HG03575 (cell line): ENCODE measurements around the gene ISG15.
A peak's percentile ranks its signal among the peaks of the same experiment; 100 is the strongest.
"Not testable (repeated sequence)": the region's sequence is repeated elsewhere in the genome, so short reads cannot be mapped to it uniquely, and the experiment has no call there.

ENCODE experiments used
- ATAC-seq: cut with Tn5 transposase; IDR thresholded peaks from one replicate; pipeline ENCODE4 v1.9.1; 2021; ENCODE audit not compliant: unreplicated experiment, insufficient number of reproducible peaks, low FRiP score; ENCODE audit errors: extremely low read depth

The ISG15 gene

DNA sequence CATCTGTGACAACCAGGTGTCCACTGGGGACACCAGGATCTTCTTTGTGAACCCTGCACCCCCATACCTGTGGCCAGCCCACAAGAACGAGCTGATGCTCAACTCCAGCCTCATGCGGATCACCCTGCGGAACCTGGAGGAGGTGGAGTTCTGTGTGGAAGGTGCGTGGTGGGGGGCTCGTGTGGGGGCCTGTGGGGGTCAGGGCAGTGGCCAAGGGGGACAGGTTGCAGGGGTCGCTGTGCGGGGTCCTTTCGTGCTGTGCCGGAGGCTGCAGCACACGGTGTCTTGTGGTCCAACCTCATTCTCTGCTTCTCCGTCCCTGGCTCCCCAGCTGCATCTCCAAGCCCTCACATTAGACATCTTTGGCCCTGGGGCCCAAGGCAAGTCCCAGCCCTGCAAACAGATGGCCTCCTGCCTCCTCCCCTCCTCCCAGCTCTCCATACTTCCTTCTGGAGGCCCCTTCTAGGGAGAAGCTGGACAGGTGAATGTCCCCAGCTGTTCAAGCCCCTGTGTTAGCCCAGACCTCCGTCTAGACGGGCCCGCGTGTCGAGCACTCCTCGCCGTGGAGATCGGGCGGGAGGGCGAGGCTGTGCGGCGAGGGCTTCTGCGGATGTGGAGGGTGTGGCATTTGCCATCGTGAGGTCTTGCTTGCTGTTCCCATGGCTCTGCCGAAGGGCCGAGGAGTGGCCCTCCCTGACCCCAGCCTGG lies 9.2 kb downstream of the ISG15 start:
- ATAC-seq, result no peak

- no peak for ATAC-seq
These were observed 10.4 kb downstream of the ISG15 start for GRCh38 chr1:1023700-1024099.

- no peak for ATAC-seq
These were observed 11.0 kb downstream of the ISG15 start for GRCh38 chr1:1024149-1024770.

DNA sequence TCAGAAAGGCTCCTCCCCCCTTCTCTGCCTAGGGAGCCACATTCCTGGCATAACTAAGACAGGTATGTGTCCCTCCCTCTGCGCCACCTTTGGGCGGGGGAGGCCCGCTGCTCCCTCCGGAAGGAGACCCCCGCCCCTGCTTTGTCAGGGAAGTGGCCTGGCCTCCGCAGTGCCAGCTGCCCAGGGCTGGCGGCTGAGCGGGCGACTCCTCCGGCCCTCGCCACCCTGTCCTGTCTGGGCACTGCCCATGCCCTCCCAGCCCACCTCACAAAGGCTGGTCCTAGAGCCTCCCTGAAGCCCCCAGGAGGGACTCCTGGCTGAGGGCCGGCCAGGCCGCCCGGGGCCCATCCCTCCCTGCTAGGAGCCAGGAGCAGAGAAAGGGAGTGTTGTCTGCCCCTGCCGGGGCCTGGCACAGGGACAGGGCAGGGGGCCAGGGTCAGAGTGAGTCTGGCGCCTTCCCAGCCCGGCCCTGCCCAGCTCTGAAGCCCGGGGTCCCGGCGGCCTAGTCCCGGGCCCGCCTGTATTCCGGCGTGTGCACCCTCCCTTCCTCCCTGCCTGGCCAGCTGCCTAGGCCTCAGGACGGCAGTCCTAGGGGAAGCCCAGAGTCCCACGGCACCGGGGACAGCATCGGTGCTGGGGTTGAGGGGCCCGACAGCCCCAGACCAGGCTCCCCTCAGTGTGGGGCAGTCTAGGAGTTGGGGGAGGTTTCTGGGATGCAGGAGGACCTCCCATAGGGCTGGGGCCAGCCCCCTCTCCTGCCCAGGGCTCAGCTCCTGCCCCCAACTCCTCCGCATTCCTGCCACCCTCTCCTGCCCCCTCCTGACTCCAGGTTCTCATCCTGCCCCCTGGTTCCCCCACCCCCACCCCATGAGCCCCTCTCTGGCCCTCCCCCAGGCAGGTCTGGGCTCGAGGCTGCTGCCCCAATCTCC lies 11.7 kb downstream of the ISG15 start:
- ATAC-seq, result no peak

GRCh38 chr1:1025730-1026129 lies 12.4 kb downstream of the ISG15 start:
- ATAC-seq, result no peak

DNA sequence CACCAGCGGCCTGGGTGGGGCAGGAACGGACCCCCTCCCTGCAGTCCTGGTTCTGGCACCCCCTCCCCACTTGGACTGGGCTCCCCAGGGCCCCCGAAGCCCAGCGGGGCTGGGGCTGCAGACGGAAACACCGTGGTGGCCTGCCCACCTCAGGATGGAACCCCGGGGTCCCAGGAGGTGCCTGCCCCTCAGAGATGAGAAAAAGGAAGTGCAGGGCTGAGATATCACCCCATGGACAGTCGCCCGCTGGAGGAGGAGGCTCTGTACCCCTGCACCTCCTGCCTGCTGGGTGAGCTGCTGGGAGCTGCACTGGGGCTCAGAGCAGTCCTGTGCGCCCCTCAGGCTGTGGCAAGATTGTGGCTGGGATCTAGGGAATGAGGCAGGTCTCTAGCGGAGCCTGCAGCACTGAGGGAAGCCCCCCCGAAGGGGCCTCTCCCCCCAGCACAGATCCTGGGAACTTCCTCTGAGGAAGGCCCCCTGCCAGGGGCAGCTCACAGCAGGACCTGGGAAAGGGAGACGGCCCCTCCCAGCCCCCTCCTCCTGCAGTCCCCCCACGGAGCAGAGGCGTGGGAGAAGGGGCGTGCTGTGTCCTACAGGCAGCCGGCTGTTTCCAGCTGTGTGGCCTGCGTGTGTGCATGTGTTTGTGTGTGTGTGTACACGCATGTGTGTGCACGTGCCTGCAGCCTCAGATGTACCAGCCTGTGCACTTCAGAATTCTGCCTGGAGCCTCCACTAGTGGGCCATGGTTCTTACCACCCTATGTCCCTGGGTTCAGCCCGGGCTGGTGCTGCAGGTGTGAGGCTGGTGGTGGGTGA lies 13.5 kb downstream of the ISG15 start:
- no peak for ATAC-seq

DNA sequence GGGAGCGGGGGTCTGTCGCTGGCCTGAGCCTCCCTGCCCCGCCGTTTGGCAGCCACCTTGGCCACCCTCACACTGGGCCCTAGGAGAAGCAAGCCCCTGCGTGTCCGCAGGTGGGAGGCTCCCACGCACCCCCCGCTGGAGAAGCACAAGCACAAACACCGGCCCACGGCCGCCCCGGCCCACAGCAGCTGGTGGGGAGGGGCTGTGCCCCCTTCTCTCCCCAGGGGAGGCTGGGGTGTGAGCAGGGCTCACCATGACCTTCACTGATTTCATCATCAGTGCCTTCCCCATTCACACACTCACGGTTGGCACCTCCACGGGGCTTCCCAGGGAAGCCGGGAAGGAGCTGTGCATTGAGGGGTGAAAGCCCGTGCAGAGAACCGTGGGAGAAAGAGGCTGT lies 14.5 kb downstream of the ISG15 start:
- ATAC-seq, result no peak

- ATAC-seq, result not testable (repeated sequence)
These were observed 17.8 kb downstream of the ISG15 start for GRCh38 chr1:1030867-1031658.

- no peak for ATAC-seq
These were observed 18.4 kb downstream of the ISG15 start for GRCh38 chr1:1031659-1032235.

- no peak for ATAC-seq
These were observed 19.1 kb downstream of the ISG15 start for GRCh38 chr1:1032424-1032823.

- peak; percentile 51 for ATAC-seq
These were observed 19.8 kb downstream of the ISG15 start for GRCh38 chr1:1033009-1033587.

GRCh38 chr1:1033731-1034438 lies 20.6 kb downstream of the ISG15 start:
- ATAC-seq, result no peak

DNA sequence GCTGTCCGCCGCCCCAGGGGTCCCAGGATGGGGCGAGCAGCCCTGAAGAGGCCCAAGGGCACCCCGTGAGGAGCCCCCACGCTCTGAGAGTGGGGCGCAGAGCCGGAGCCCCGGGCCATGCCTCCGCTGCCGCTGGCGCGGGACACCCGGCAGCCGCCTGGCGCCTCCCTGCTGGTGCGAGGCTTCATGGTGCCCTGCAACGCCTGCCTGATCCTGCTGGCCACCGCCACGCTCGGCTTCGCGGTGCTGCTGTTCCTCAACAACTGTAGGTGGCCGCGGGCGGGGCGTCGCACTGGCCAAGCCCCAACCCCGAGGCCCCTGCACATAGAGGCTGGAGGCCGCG lies 21.1 kb downstream of the ISG15 start:
- no peak for ATAC-seq

DNA sequence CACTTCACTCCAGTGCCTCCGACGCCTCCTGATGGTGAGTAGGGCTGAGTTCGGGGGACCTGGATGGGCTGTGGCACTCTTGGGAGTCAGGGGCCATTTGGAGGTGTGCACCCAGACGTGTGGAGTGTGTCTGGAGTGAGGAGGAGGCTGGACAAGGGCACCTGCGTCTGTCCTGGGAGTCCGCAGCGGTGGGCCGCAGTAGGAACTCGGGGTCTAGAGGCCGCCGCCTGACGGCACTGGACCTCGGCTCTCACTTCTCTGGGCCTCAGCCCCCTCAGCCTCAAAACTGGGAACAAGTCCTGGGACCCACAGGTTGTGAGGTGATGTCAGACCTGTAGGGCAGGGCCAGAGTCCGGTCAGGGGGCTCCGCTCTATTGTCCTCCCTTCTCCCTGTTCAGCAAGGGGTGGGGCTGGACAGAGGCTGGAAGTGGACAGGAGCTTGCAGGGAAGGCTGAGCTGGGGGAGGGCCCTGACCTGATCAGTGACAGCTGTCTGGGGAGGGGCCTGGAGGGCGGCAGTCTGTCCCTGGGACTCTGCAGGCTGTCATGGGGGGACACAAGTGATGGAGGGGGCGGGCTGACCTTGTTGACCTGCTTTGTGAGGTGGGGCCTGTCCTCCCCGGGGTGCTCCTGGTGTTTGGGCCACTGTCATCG lies 22.1 kb downstream of the ISG15 start:
- no peak for ATAC-seq

DNA sequence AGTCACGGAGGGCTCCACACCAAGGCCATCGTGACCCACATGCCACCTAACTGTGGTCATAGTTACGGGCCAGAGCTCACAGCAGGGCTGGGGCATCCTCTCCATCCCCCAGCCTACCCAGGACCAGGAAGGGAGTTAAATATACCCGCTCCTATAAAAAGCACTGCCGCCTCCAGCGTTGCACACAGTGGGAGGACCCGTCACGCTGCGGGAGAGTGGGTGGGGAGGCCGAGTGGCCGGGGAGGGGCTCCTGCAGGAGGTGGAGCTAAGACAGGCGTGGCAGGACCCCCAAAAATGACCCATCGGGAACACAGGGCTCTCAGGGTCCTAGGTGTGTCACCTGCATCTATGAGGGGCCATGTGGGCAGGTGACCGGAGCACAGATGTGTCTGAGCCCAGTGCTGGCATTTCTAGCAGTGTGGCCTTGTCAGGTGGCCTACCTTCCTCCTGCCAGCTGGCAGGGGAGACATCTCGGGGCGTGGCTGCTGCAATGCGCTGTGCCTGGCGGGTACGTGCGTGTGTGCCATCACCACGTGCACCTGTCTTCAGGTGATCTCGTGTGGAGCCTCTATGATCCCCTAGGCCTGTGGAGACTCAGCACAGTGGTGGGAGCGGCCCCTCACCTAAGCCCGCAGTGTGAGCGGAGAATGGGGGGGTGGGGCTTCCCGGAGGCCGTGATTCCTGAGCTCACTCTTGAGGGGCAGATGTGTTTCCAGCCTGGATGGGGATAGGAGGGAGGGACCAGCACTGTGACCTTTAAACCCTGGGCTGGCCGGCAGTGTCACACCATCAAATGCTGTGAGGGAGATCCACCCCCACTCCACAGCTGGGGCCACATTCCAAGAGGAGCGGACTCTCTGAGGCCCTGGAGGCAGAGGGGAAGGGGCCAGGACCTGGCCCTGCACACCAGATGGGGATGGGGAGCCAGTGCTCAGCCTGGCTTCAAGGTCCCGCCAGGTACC lies 24.4 kb downstream of the ISG15 start:
- no peak for ATAC-seq

- ATAC-seq, result no peak
These were observed 25.4 kb downstream of the ISG15 start for GRCh38 chr1:1038694-1039093.
